Measurements from ENCODE around the gene OLIG1.

The OLIG1 gene

GRCh38 chr21:33069994-33070743 is at the start of gene OLIG1:
Gene OLIG1, plus strand, starts transcription at chr21:33070141. Its CDS starts 106 bp downstream, at chr21:33070247.
- DNase-seq: no peak

GRCh38 chr21:33020558-33021100 is 49.3 kb upstream of the OLIG1 start:
- no peak for DNase-seq

GRCh38 chr21:33021150-33021549 is 48.8 kb upstream of the OLIG1 start:
- DNase-seq: no peak

- DNase-seq: no peak
These were observed 48.3 kb upstream of the OLIG1 start for GRCh38 chr21:33021667-33022066.

- no peak for DNase-seq
These were observed 47.5 kb upstream of the OLIG1 start for GRCh38 chr21:33022489-33022827.

GRCh38 chr21:33022828-33023573 is 46.9 kb upstream of the OLIG1 start:
- no peak for DNase-seq

- DNase-seq: no peak
These were observed 46.3 kb upstream of the OLIG1 start for GRCh38 chr21:33023574-33024200.

- no peak for DNase-seq
These were observed 45.5 kb upstream of the OLIG1 start for GRCh38 chr21:33024201-33025103.

- no peak for DNase-seq
These were observed 44.8 kb upstream of the OLIG1 start for GRCh38 chr21:33025106-33025488.

GRCh38 chr21:33025489-33026442 is 44.2 kb upstream of the OLIG1 start, which contains the start of gene OLIG2:
Gene OLIG2, plus strand, starts transcription at chr21:33025935. Its CDS starts 928 bp downstream, at chr21:33026863.
- no peak for DNase-seq

GRCh38 chr21:33026443-33026858 is 43.5 kb upstream of the OLIG1 start:
- no peak for DNase-seq

- no peak for DNase-seq
These were observed 43.0 kb upstream of the OLIG1 start for GRCh38 chr21:33026878-33027400.

GRCh38 chr21:33027401-33028286 is 42.3 kb upstream of the OLIG1 start:
- no peak for DNase-seq

- no peak for DNase-seq
These were observed 41.7 kb upstream of the OLIG1 start for GRCh38 chr21:33028287-33028670.

GRCh38 chr21:33028773-33029384 is 41.1 kb upstream of the OLIG1 start:
- no peak for DNase-seq

- DNase-seq: no peak
These were observed 40.5 kb upstream of the OLIG1 start for GRCh38 chr21:33029385-33029921.

GRCh38 chr21:33029975-33030461 is 39.9 kb upstream of the OLIG1 start:
- DNase-seq: no peak

GRCh38 chr21:33030633-33031032 is 39.3 kb upstream of the OLIG1 start:
- DNase-seq: no peak
